Renal cortical epithelial cell (primary cell): ENCODE data around the gene ZNF273. TPM values are rescaled to one million over a fixed set of nuclear protein-coding genes. Genes with fewer than 3 reads are reported as not detected.

ENCODE experiments used
- DNase-seq: peaks from one replicate; pipeline ENCODE4 v3.0.0-alpha.2; 2011; ENCODE audit warnings: low read depth
- total RNA-seq: library from RNA; depleted of rRNA; stranded (reverse); fragments of >200 nt; gene quantifications from 2 replicates; pipeline ENCODE4 v1.2.3, GENCODE V29; 2014

ZNF273 gene
- total RNA-seq, 1 donor from 2014 or later = 7.8 TPM

DNA sequence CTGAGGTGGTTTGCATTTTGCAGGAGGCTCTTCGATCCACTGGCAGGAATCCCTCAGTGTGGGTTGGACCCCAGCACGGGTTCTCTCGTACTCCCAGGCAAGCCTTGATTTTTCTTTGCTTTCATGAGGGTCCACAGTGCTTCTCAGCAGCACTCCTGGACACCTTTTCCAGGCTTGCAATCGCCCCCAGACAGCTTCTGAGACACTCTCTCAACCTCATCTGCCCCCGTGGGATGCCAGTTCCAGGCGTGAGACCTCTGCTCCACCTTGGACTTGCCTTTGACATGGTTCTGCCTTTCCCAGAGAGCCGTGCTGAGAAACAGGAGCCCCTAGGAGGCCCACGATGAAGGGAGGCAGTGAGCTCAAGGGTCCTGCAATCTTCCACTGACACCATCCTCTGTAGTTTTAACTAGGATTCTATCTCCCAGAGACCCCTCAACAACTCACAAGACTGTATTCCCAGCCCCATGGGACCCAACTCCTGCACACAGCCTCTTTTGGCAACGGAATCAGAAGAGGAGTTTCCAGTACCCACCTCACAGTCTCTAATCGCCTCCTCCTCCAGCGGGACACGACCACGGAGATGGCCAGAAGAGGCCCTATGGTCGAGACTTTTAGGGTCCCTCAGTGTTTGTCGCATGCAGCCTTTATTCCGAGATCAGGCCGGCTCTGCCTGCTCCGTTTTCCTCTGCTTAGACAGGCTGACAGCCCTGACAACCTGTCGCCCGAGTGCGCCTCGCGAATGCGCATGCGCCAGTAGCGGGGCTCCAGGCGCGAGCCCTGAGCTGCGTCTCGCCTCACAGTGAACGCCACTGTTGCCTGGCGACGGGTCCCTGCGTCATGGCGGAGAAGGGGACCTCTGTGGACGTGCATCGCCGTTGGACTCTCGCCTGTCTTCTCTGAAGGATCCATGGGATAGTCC is 26.0 kb upstream of the ZNF273 start:
- peak; percentile 13 for DNase-seq

DNA sequence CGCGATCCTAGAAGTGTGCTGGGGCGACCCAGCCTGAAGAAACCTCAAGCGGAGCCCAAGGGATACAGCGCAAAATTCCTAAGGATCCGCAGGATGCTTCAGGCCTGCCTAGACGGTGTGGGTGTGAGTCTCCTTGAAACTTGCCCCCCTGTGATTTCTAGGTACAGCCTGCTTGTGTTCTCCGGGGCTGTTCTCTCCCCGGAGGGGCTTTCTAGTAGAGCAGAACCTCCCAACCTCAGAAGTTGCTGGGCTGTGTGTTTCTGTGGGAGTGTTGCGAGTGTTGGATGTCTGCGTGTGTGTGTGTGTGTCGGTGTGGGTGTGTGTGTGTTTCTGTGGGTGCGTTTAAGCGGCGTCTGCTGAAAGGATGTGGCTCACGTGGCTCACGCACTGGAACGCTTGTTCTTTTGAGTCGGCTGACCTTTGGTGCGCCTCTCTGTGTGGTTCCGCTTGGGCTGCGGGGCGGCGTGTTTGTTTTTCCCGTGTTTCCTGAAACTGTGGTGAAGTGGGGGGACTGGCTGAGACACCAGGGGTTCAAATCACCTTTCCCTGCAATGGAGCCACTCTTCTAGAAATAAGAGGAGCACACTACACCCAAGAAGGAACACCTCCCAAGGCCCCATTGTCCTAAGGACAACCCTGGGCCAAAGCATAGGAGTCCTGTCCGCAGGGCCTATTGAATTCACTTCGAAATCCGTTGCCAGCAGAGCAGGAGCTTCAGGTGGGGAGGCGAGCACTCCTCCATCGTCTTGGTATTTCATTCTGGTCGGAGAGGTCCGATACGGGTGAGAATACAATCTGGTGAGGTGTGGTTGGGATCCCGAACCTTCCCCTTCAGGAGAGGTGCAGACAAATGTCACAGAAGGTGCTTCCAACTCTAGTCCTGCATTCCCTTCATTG is 25.1 kb upstream of the ZNF273 start:
- DNase-seq = no peak

DNA sequence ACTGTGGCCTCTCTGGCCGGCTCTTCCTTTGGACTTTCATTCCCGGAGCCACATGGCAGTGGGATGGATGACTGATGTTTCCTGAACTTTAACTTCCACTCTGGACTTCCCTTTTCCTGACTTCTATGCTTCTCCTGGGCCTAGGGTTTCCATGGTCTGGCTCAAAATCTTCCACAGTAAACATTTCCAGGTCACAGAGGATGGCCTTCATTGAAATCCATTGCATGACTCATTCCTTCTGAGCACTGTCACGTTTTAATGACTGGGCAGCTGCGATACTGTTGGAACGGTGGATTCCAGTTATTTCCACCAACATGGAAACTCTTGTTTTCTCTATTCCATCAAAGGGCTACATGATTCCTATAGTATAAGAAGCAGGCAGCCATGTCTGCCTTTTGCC is 24.4 kb upstream of the ZNF273 start:
- no peak for DNase-seq

DNA sequence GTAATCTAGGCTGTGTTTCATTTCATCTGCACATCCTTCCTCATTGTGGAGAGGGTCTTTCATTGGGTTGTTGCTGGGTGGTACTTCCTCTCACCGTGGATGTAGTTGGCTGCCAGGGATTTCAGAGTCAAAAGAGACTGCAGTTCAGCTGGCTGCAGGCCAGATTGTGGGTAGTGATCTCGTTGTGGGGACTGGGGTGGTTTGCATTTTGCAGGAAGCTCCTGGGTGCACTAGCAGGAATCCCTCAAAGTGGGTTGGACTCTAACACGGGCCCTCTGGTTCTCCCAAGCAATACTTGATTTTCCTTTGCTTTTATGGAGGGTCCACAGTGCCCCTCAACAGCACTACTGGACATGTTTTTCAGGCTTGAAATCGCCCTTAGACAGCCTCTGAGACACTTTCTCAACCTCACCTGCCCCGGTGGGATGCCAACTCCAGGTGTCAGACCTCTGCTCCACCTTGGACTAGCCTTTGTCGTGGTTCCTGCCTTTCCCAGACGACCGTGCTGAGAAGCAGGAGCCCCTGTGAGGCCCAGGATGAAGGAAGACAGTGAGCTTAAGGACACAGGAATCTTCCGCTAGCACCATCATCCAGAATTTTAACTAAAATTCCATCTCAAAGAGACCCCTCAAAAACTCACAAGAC is 23.9 kb upstream of the ZNF273 start:
- DNase-seq = no peak

DNA sequence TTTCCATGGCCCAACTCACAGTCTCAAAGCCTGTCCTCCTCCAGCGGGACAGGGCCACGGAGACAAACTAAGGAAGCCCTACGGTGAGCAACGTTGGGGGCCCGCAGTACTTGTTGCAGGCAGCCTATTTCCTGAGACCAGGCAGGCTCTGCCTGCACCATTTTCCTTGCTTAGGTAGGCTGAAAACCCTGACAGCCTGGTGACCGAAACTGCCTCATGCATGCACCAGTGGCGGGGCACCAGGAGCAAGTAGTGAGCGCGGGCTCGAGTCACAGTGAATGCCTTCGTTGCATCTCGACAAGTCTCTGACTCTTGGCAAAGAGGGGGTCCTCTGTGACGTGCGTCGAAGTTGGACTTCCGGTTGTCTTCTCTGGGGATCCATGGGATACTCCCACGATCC is 23.3 kb upstream of the ZNF273 start:
- no peak for DNase-seq

DNA sequence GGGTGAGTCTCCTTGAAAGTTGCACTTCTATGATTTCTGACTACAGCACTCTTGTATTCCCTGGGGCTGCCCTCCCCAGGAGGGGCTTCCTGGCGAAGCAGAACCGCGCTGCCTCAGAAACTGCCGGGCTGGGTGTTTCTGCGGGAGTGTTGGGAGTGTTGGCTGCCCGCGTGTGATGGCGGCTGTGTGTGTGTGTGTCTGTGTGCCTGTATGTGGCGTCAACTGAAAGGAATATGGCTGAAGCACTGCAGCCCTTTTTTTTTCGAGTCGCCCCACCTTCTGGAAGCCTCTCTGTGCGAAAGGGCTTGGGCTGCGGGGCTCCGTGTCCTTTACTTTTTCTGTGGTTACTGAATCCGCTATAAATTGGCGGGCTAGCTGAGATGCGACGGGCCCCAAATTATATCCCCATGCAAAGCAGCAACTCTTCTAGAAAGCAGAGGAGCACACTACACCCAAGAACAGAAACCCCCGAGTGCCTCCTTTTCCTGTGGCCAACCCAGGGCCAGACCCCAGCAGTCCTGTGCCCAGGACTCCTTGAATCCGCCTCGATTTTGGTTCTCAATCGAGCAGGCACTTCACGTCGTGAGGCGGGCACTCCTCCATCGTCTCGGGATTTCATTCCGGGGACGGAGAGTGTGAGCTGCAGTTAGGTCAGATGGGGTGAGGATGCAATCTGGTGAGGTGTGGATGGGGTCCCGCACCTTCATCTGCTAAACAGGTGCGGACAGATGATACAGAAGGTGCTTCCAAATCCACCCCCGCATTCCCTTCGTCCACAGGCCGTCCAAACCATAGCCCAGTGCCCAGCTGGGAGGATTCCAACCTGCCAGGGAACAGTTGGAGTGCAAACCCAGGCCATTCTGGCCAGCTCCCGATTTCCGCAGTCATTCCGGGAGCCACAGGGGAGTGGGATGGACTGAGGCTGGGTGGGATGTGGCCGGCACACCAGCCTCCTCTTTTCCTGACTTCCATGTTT is 22.5 kb upstream of the ZNF273 start:
- no peak for DNase-seq

DNA sequence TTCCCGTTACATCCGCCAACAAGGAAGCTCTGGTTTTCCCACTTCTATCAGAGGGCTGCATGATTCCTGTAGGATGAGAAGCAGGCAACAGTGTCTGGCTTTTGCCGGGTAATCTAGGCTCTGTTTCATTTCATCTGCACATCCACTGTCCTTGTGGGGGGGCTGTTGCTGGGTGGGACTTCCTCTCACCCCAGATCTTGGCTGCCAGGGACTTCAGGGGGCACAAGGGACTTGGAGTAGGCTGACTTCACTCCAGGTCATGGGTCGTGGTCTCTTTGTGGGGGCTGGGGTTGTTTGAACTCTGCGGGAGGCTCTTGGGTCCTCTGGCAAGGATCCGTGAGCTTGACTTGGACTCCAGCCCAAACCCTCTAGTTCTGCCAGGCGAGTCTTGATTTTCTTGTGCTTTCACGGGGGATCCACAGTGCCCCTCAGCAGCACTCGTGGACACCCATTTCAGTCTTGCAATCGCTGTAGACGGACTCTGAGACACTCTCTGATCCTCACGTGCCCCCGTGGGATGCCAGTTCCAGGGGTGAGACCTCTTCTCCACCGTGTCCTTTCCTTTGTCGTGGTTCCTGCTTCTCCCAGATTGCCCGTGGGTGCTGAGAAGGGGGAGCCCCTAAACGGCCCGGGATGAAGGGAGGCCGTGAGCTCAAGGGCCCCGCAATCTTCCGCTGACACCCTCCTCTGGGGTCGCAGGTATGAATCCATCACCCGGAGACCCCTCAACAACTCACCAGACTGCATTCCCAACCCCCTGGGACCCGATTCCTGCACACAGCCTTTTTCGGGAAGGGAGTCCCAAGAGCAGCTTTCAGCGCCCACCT is 21.4 kb upstream of the ZNF273 start:
- DNase-seq = no peak

DNA sequence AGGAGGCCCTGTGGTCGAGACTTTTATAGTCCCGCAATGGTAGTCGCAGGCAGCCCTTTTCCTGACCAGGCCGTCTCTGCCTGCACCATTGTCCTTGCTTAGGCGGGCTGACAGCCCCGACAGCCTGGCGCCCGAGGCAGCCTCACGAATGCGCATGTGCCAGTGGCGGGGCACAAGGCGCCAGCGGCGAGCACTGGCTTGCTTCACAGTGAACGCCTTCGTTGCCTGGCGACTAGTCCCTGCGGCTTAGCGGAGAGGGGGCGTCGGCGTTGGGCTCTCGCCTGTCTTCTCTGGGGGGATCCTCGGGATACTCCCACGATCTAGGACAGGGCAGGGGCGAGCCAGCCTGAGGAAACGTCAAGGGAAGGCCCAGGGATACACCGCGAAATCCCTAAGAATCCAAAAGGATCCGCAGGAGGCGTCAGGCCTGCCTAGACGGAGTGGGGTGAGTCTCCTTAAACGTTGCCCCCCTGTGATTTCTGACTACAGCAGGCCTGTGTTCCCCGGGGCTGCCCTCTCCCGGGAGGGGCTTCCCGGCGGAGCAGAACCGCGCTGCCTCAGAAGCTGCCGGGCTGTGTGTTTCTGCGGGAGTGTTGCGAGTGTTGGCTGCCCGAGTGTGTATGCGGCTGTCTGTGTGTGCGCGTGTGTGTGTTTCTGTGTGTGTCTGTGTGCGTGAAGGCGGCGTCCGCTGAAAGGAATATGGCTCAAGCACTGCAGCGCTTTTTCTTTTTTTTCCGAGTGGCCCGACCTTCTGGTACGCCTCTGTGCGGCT is 20.5 kb upstream of the ZNF273 start:
- DNase-seq = no peak

DNA sequence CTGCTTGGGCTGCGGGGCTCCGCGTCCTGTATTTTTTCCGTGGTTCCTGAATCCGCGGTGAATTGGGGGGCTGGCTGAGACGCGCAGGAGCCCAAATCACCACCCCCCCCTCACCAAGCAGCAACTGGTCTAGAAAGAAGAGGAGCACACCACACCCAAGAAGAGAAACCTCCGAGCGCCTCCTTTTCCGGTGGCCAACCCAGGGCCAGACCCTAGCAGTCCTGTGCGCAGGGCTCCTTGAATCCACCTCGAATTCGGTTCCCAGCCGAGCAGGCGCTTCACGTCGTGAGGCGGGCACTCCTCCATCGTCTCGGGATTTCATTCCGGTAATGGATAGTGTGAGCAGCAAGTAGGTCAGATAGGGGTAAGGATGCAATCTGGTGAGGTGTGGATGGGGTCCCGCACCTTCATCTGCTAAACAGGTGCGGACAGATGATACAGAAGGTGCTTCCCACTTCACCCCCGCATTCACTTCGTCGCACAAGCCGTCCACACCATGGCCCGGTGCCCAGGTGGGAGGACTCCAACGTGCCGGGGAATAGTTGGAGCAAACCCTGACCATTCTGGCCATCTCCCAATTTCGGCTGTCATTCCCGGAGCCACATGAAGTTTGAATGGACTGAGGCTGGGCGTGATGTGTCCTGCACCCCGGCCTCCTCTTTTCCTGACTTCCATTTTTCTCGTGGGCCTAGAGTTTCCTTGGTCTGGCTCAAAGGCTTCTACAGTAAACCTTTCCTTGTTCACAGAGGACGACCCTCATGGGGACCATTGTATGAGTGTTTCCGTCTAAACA is 19.8 kb upstream of the ZNF273 start:
- no peak for DNase-seq

DNA sequence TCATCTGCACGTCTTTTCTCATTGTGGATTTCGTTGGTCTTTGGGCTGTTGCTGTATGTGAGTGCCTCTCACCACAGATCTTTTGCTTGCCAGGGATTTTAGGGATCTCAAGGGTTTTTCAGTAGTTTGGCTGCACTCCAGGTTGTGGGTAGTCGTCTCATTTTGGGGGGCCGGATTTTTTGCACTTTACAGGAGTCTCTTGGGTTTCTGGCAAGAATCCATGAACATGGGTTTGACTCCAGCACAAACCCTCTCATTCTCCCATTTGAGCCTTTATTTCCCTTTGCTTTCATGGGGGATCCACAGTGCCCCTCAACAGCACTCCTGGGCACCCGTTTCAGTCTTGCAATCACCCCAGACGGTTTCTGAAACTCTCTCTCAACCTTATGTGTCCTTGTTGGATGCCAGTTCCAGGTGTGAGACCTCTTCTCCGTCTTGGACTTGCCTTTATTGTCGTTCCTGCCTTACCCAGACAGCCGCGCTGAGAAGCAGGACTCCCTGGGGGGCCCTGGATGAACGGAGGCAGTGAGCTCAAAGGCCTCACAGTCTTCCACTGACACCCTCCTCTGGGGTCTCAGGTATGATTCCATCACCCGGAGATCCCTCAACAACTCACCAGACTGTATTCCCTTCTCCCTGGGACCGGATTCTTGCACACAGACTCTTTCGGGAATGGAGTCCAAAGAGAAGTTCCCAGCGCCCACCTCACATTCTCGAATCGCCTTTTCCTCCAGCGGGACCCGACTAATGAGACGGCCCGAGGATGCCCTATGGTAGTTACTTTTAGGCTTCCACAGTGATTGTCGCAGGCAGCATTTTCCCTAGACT is 18.8 kb upstream of the ZNF273 start:
- no peak for DNase-seq

DNA sequence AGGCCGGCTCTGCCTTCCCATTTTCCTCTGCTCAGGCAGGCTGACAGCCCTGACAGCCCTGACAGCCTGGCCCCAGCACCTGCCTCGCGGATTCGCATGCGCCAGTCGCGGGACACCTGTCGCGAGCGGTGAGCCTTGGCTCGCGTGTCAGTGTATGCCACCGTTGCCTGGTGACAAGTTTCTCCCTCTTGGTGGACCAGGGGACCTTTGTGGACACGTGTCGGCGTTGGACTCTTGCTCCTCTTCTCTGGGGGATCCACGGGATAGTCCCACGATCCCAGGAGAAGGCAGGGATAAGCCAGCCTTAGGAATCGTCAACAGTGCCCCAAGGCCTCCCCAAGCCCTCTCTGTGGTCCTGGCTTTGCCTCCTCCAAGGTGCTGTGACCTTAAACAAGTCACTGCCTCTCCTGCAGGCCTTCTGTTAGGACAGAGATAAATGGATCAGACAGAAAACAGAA is 18.1 kb upstream of the ZNF273 start:
- DNase-seq = no peak

DNA sequence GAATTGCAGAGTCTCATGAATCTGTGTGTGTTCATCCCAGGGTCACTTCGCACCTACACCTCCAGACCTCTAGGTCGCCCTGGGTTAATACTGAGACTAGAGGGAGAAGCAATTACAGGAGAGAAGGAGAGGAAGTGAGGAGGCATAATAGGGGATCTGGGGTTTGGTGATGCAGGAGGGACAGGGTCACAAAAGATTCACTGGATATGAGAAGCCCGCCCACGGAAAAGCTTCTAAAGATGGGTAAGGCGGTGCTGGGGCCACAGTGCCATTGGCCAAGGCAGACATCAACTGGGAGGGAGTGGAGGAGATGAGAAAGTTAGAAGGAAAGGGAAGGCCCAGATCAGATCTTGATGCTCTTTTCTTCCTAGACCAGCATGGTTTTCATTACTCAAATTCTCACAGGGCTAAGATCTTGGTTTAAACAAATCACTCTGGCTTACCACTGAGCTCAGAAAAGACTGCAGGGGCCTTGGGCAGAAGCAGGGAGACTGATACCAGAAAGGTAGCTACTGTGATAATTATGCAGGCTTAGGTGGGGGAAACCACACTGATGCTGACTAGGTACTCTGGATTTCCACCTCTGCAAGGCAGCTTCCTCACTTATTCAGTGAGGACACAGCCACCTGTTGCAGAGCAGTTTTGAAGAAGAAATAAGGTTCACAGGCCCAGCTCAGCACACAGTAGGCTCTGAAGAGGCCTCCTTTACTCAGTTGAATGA is 17.4 kb upstream of the ZNF273 start:
- DNase-seq = no peak

DNA sequence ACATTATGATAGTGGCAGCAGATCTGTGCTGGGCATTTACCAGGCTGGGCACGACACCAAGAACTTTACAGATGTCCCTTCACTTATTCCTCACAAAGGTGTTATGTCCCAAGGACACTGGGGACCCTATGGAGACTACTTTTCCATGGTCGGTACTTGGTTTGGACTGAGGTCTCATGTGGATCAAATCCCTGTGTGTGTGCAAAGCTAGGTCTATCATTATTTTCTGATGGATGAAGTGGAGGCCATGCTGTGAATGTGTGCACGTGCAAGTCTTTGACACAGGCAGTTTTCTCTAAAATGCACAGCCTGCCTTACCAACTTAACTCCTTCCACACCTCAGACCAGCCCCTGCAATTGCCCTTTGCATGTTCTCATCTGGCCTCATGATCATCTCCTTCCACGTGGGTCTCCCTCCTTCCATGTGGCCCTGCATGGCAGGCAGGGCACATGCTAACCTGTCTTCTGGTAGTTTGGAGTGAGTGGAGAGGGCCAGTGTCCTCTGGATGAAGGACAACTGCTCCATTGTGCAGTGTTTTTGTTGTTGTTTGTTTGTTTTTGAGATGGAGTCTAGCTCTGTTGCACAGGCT is 16.0 kb upstream of the ZNF273 start:
- no peak for DNase-seq

DNA sequence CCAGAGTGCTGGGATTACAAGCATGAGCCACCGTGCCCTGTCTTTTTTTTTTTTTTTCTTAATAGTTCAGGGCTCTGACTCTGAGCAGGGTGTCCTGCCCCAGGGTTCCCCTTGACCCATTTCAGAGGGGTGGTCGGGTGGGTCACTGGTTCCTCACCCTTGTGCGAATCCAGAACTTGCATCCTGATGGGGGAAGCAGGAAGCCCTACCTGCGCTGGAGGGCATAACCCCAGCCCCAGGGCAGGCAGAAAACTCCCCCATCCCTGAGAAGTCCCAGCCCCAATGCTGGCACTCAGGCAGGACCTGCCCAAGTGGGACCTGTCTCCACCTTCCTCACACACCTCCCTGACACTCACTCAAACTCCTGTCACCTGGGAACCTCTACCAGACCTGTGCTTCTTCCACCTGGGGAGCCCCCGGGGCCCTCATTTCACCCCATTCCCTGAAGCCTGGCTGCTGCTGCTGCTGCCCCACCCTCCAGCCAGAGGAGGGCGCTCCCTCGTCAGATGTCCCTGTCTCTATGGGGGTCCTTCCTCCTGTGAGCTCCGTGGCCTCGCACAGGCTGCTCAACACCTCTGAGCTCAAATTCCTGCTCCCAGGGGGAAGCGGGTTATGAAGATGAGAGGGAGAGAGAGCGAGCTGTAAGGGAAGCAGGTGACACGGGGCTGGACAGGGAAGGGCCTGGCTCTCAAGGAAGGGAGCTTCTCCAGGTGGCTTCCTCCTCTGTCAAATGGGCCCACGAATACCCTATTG is 15.1 kb upstream of the ZNF273 start:
- no peak for DNase-seq

DNA sequence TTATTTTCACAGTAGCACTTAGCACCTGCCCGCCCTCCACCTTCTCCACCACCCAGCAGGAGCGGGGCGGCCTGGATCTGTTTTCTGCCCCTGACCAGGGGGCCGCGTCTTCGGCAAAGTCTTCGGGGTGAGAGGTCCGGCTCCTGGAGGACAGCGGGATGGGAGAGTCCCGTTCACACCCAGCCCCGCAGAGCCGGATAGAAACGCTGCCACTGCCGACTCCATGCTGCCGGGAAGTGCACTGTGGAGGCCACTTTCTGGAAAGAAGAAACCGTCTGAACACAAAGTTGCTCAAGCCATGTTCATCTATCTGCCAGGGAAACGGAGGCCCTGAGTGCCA is 14.5 kb upstream of the ZNF273 start:
- no peak for DNase-seq
